GM12891 (cell line): ENCODE measurements around the gene FAM193A.

Experiments
- DNase-seq: peaks from one replicate; pipeline ENCODE4 v3.0.0; 2011; ENCODE audit warnings: low spot score; ENCODE audit not compliant: insufficient read length
- FAIRE-seq: peaks from 2 replicates; lab custom pipeline; 2011; peaks lifted over from hg19 to GRCh38; lab: Jason Lieb, UNC
- PAX5 ChIP-seq: IDR thresholded peaks from 2 replicates; pipeline ENCODE4 v1.6.1; 2011; ENCODE audit warnings: low read length, moderate library complexity, mild to moderate bottlenecking; ENCODE audit not compliant: insufficient read depth, severe bottlenecking
- POLR2A ChIP-seq: IDR thresholded peaks from 2 replicates; pipeline ENCODE4 v1.6.1; 2011; ENCODE audit warnings: low read depth, low read length, control low read depth
- POLR2AphosphoS5 ChIP-seq: IDR thresholded peaks from 2 replicates; pipeline ENCODE4 v1.6.1; 2011; ENCODE audit warnings: low read depth, low read length, control low read depth
- POU2F2 ChIP-seq: IDR thresholded peaks from 2 replicates; pipeline ENCODE4 v1.6.1; 2011; ENCODE audit warnings: low read depth, mild to moderate bottlenecking, control low read depth, low read length, moderate library complexity
- SPI1 ChIP-seq: IDR thresholded peaks from 2 replicates; pipeline ENCODE4 v1.6.1; 2011; ENCODE audit warnings: low read depth, low read length, control low read depth
- TAF1 ChIP-seq: IDR thresholded peaks from 2 replicates; pipeline ENCODE4 v1.6.1; 2011; ENCODE audit warnings: low read depth, low read length, control low read depth

The FAM193A gene

DNA sequence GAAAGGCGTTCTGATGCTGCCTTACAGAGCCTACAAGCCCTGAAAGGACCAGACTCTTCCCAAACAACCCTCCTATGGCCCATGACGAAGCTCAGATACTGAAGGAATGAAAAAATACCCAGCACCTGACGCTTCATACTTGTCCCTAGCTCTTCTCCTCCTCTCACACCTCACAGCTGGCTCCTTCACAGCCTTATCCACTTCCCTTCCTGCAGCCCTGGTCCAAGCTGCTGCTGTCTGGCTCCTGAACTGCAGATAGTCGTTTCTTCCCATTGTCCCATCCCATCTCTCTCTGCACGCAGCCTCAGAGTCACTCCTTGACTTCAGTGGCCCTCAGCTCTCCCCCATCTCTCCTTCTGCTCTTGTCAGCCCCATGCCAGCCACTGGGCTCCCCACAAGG is 56.6 kb downstream of the FAM193A start:
- DNase-seq (no peak), FAIRE-seq (no peak)
- TF ChIP-seq POU2F2 (no peak), TAF1 (no peak), POLR2AphosphoS5 (no peak), PAX5 (no peak), SPI1 (no peak), POLR2A (no peak)

GRCh38 chr4:2595436-2595835 is 59.0 kb downstream of the FAM193A start:
- FAIRE-seq: peak; percentile 31
- no peak for TF ChIP-seq POLR2A
- no peak for TF ChIP-seq SPI1
- no peak for TF ChIP-seq POU2F2
- no peak for TF ChIP-seq POLR2AphosphoS5
- TF ChIP-seq PAX5: no peak
- TF ChIP-seq TAF1: no peak

DNA sequence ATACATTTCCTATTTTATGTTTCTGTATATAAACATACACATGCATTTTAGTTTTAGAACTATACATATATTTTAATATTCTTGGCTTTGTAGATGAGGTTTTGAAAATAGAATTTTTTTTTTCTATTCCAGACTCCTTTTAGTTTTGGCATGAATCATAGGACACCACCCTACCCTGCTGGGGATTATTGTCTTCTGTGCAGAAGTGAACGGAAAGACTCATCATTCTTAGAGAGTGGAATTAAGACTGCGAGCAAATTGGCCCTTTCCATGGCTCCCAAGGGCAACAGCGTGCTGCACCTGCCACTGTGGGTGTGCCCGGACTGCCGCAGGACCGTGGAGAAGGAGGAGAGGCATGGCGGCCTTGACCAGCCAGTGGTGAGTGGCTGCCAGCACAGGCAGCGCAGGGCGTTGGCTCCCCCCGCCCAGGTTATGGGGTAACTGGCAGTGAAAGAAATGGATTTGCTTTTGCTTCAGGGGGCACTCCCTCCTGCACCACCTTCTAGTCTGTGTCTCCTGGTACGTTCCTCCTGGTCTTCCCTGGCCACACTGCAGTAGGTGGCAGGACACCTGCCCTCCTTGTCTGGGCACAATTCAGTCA is 59.6 kb downstream of the FAM193A start:
- DNase-seq: no peak
- FAIRE-seq: no peak
- no peak for TF ChIP-seq PAX5
- no peak for TF ChIP-seq POU2F2

More at GRCh38 chr4:2595436-2595835, 59.0 kb downstream of the FAM193A start:
- DNase-seq: no peak

- no peak for TF ChIP-seq POU2F2
- no peak for TF ChIP-seq SPI1
- no peak for TF ChIP-seq POLR2AphosphoS5
- TF ChIP-seq TAF1: no peak
- TF ChIP-seq PAX5: no peak
- TF ChIP-seq POLR2A: no peak
- no peak for DNase-seq
- no peak for FAIRE-seq
Observed at GRCh38 chr4:2596611-2597010, 60.2 kb downstream of the FAM193A start.

GRCh38 chr4:2598511-2599303 is 62.3 kb downstream of the FAM193A start:
- peak; percentile 82 for TF ChIP-seq SPI1
- TF ChIP-seq PAX5: no peak
- no peak for TF ChIP-seq POU2F2
- FAIRE-seq (peak; percentile 93), DNase-seq (peak; percentile 51)

- TF ChIP-seq PAX5 (no peak), SPI1 (peak; percentile 58), POLR2A (no peak), TAF1 (no peak), POLR2AphosphoS5 (no peak), POU2F2 (no peak)
- FAIRE-seq (no peak), DNase-seq (no peak)
Observed at GRCh38 chr4:2599304-2599654, 62.8 kb downstream of the FAM193A start.

DNA sequence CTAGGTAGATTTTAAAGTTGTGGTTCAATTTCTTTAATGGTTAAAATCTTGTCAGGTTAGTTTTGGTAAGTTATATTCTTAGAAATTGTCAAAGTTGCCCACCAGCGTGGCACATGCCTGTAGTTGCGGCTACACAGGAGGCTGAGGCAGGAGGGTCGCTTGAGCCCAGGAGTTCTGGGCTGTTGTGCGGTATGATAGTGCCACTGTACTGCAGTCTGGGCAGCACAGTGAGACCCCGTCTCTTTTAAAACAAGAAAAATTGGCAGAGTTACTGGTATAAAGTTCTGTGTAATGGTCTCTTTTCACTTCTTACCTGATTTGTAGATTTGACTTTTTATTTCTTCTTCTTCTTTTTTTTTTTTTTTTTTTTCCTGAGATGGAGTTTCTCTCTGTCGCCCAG is 64.4 kb downstream of the FAM193A start:
- no peak for TF ChIP-seq TAF1
- no peak for TF ChIP-seq POU2F2
- no peak for TF ChIP-seq POLR2A
- TF ChIP-seq SPI1: no peak
- TF ChIP-seq POLR2AphosphoS5: no peak
- TF ChIP-seq PAX5: no peak
- FAIRE-seq: no peak
- no peak for DNase-seq

DNA sequence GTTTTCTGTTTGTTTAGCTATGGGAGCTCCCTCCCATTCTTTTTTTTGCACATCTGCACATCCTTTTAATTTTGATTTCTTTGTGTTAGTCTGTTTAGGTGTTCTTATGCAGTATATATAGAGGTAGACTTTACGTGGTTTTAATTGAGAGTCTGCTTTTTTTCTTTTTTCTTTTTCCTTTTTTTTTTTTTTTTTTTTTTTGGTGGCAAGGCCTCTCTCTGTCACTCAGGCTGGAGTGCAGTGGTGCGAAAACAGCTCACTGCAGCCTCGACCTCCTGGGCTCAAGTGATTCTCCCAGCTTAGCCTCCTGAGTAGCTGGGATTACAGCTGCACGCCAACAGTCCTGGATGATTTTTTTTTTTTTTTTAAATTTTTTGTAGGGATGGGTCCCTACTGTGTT is 68.2 kb downstream of the FAM193A start:
- TF ChIP-seq PAX5 (no peak), POU2F2 (no peak), TAF1 (no peak)

GRCh38 chr4:2606960-2607506 is 70.6 kb downstream of the FAM193A start:
- FAIRE-seq: no peak
- no peak for DNase-seq
- TF ChIP-seq POLR2AphosphoS5: no peak
- TF ChIP-seq SPI1: no peak
- no peak for TF ChIP-seq TAF1
- TF ChIP-seq PAX5: no peak
- TF ChIP-seq POU2F2: no peak
- no peak for TF ChIP-seq POLR2A

More for the DNA sequence above, 68.2 kb downstream of the FAM193A start:
- FAIRE-seq (no peak), DNase-seq (no peak)
